HepG2 (cell line): ENCODE results near the gene DSTN. TPM values are rescaled to one million over a fixed set of nuclear protein-coding genes. Genes with fewer than 3 reads are reported as not detected.

Experiments
- ATF2 ChIP-seq: sonication (generic); formaldehyde crosslinking; IDR thresholded peaks from 2 replicates; pipeline ENCODE4 v1.4.0; 2020; ENCODE audit warnings: missing genetic modification reagents
- EED ChIP-seq: sonication (generic); formaldehyde crosslinking; IDR thresholded peaks from 2 replicates; pipeline ENCODE4 v1.5.0; 2020; ENCODE audit warnings: mild to moderate bottlenecking, missing genetic modification reagents
- FOSL2 ChIP-seq: sonication (generic); formaldehyde crosslinking; IDR thresholded peaks from 2 replicates; pipeline ENCODE4 v1.4.0; 2020; ENCODE audit warnings: missing genetic modification reagents
- GLI4 ChIP-seq: sonication (generic); formaldehyde crosslinking; IDR thresholded peaks from 2 replicates; pipeline ENCODE4 v1.5.1; 2020; ENCODE audit warnings: missing genetic modification reagents, mild to moderate bottlenecking, moderate library complexity, borderline replicate concordance
- HMGA1 ChIP-seq: sonication (generic); formaldehyde crosslinking; conservative IDR thresholded peaks from 2 replicates; pipeline ENCODE4 v1.4.0; 2020; ENCODE audit warnings: missing genetic modification reagents
- HNRNPUL1 ChIP-seq: fragments of 200-400 bp; formaldehyde crosslinking; IDR thresholded peaks from 2 replicates; pipeline ENCODE4 v1.6.1; 2017; ENCODE audit warnings: low read depth, mild to moderate bottlenecking, low read length, moderate library complexity
- JARID2 ChIP-seq: sonication (generic); formaldehyde crosslinking; IDR thresholded peaks from 2 replicates; pipeline ENCODE4 v1.8.1; 2023; ENCODE audit warnings: missing genetic modification reagents, inconsistent platforms; ENCODE audit not compliant: insufficient replicate concordance
- KDM6A ChIP-seq: IDR thresholded peaks from 2 replicates; pipeline ENCODE4 v1.6.1; 2016; ENCODE audit warnings: low read depth
- MYPOP ChIP-seq: sonication (generic); formaldehyde crosslinking; IDR thresholded peaks from 2 replicates; pipeline ENCODE4 v1.8.1; 2023; ENCODE audit warnings: mild to moderate bottlenecking, moderate library complexity, missing genetic modification reagents
- PHF8 ChIP-seq: sonication (generic); formaldehyde crosslinking; IDR thresholded peaks from 2 replicates; pipeline ENCODE4 v1.5.0; 2020; ENCODE audit warnings: missing genetic modification reagents
- PRMT3 ChIP-seq: sonication (generic); formaldehyde crosslinking; IDR thresholded peaks from 2 replicates; pipeline ENCODE4 v1.8.1; 2022; ENCODE audit warnings: low read depth, mild to moderate bottlenecking, moderate library complexity, missing genetic modification reagents, borderline replicate concordance
- RXRB ChIP-seq: IDR thresholded peaks from 2 replicates; pipeline ENCODE4 v1.6.1; 2016; ENCODE audit warnings: borderline replicate concordance, missing genetic modification reagents, missing compliant biosample characterization
- TMF1 ChIP-seq: sonication (generic); formaldehyde crosslinking; IDR thresholded peaks from 2 replicates; pipeline ENCODE4 v1.8.1; 2022; ENCODE audit warnings: low read depth, missing genetic modification reagents
- TOPORS ChIP-seq: sonication (generic); formaldehyde crosslinking; IDR thresholded peaks from 2 replicates; pipeline ENCODE4 v1.8.0; 2023; ENCODE audit warnings: mild to moderate bottlenecking, missing genetic modification reagents
- ZC3H13 ChIP-seq: sonication (generic); formaldehyde crosslinking; IDR thresholded peaks from 2 replicates; pipeline ENCODE4 v1.8.1; 2023; ENCODE audit warnings: mild to moderate bottlenecking, missing genetic modification reagents, moderate library complexity
- ZHX2 ChIP-seq, 2 experiments: sonication (generic) in 1 of 2; formaldehyde crosslinking in 1 of 2; IDR thresholded peaks; 2 replicates each; pipeline versions ENCODE4 v1.6.1 to v1.9.0; 2014 to 2022; ENCODE audit warnings: antibody characterized with exemption in 1 of 2, borderline replicate concordance in 1 of 2, inconsistent platforms in 1 of 2, low read depth in 1 of 2, missing genetic modification reagents in 1 of 2
- ZMAT3 ChIP-seq: sonication (generic); formaldehyde crosslinking; conservative IDR thresholded peaks from 2 replicates; pipeline ENCODE4 v1.7.0; 2021; ENCODE audit warnings: missing genetic modification reagents
- ZNF335 ChIP-seq: sonication (generic); formaldehyde crosslinking; IDR thresholded peaks from 2 replicates; pipeline ENCODE4 v1.4.0; 2020; ENCODE audit warnings: missing genetic modification reagents
- ZNF709 ChIP-seq: sonication (generic); formaldehyde crosslinking; IDR thresholded peaks from 2 replicates; pipeline ENCODE4 v1.5.0; 2020; ENCODE audit warnings: mild to moderate bottlenecking, missing genetic modification reagents
- ZNF768 ChIP-seq: sonication (generic); formaldehyde crosslinking; IDR thresholded peaks from 2 replicates; pipeline ENCODE4 v1.4.0; 2020; ENCODE audit warnings: missing genetic modification reagents
- ZSCAN29 ChIP-seq: sonication (generic); formaldehyde crosslinking; conservative IDR thresholded peaks from 2 replicates; pipeline ENCODE4 v1.4.0; 2020; ENCODE audit warnings: mild to moderate bottlenecking, missing genetic modification reagents
- polyA plus RNA-seq, 8 experiments: library from polyadenylated mRNA; depleted of rRNA in 3 of 8; stranded (reverse) in 7 of 8; unstranded in 1 of 8; fragments of >200 nt; fragmentation: Illumina TruSeq in 4 of 8; extraction: Trizol in 4 of 8; gene quantifications; 2 replicates each; pipeline versions ENCODE4 v1.2.1 to v1.2.3, GENCODE V29; 2011 to 2016; ENCODE audit warnings: low read depth in 4 of 8, missing spikeins in 1 of 8, mixed read lengths in 1 of 8; ENCODE audit not compliant: insufficient read depth in 1 of 8
- total RNA-seq, 5 experiments: library from RNA; depleted of rRNA; stranded (reverse); fragments of >200 nt; fragmentation: Illumina TruSeq; extraction: Trizol; gene quantifications; 2 replicates each; pipeline ENCODE4 v1.2.3, GENCODE V29; 2016; ENCODE audit warnings: low read depth in 1 of 5

Gene DSTN
- total and polyA plus RNA-seq, 2 of the 13 experiments (the other 11 are each of a cell fraction or from before 2014, with no cell fraction given) = 27.6 to 106 TPM

- no peak for TF ChIP-seq ATF2
- no peak; the same call in 1 of the 2 replicates for TF ChIP-seq ZNF768 (CRISPR knock-in tag)
- peak; percentile 11; the same call in 1 of the 2 replicates for TF ChIP-seq PHF8 (CRISPR knock-in tag)
- no peak; the same call in 1 of the 2 replicates for TF ChIP-seq TMF1
- no peak for TF ChIP-seq PRMT3 (CRISPR knock-in tag)
- peak; percentile 90; the same call in 1 of the 2 replicates for TF ChIP-seq ZNF709
- no peak for TF ChIP-seq HNRNPUL1
- peak; percentile 70; the same call in 1 of the 2 replicates for TF ChIP-seq MYPOP (CRISPR knock-in tag)
- no peak for TF ChIP-seq JARID2 (CRISPR knock-in tag)
- TF ChIP-seq TOPORS (CRISPR knock-in tag) = peak; percentile 75; the same call in 1 of the 2 replicates
- TF ChIP-seq ZMAT3 (CRISPR knock-in tag) = no peak; the same call in 1 of the 2 replicates
- 0 out of 2 replicates have a peak, but pooled peaks have one; percentile 20 for TF ChIP-seq EED (CRISPR knock-in tag)
- TF ChIP-seq ZHX2 (IDR thresholded peaks at IDR 0.05; ENCODE audit: low read depth) = no peak
- no peak for TF ChIP-seq ZHX2 (CRISPR knock-in tag; IDR thresholded peaks at IDR 0.05; ENCODE audit: borderline replicate concordance)
- 0 out of 2 replicates have a peak, but pooled peaks have one; percentile 10 for TF ChIP-seq KDM6A (CRISPR knock-in tag)
- TF ChIP-seq ZSCAN29 (CRISPR knock-in tag) = no peak
- peak; percentile 1; the same call in 1 of the 2 replicates for TF ChIP-seq FOSL2 (CRISPR knock-in tag)
- no peak for TF ChIP-seq RXRB
- no peak for TF ChIP-seq ZC3H13 (CRISPR knock-in tag)
- TF ChIP-seq GLI4 (CRISPR knock-in tag) = 0 out of 2 replicates have a peak, but pooled peaks have one; percentile 75
- TF ChIP-seq HMGA1 (CRISPR knock-in tag) = no peak
- TF ChIP-seq ZNF335 (CRISPR knock-in tag) = 0 out of 2 replicates have a peak, but pooled peaks have one; percentile 6
These were observed 675 bp downstream of the DSTN start (continued) for GRCh38 chr20:17570347-17571152.
